SH-SY5Y (cell line): ENCODE measurements around the gene GRID2.

ENCODE experiments used
- GATA2 ChIP-seq: IDR thresholded peaks from 2 replicates; pipeline ENCODE4 v1.6.1; 2011; ENCODE audit warnings: mild to moderate bottlenecking, low read depth, low read length
- GATA3 ChIP-seq: IDR thresholded peaks from 2 replicates; pipeline ENCODE4 v1.6.1; 2011; ENCODE audit warnings: low read depth, mild to moderate bottlenecking, low read length, moderate library complexity

DNA sequence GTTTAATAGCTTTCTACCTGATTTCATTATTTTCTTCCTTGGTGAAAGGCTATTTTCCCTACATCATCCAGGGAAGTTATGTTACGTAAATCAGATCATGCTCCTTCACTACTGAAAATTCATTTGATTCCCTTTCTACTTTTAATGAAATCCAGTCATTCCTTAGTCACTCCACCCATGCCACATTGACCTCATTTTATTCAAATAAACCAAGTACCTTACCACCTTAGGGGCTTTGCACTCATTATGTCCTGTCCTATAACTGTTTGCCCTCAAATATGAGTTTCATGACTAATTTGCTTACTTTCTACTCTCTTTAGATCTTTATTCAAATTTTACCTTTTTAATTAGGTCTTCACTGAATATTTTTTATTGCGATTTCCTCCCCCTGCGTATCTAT, 374.0 kb downstream of the GRID2 start:
- TF ChIP-seq GATA2 (no peak), GATA3 (no peak)
